ENCODE measurements around the gene CFAP77.
"Not testable (repeated sequence)": the region's sequence is repeated elsewhere in the genome, so short reads cannot be mapped to it uniquely, and the experiment has no call there.

CFAP77 gene

DNA sequence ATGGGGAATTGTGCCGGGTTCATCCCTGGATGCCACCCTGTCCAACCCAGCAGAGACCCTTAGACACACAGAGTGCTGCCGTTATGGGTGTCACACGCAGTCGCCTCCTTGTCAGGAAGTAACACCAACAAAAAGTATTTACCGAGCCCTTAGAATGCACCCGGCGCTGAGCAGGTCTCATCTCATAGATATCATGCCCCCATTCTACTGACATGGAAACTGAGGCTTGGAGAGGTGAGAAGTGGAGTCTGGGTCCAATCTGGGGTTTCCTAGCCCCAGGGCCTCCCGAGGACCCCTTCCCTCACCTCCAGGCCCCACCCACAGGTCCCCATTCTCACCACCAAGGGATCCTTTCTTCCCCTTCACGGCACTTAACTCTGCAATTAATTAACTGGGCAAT lies 135.6 kb downstream of the CFAP77 start:
- no peak for DNase-seq (ENCODE audit: low read depth in 1 of 2, low spot score in 1 of 2)

DNA sequence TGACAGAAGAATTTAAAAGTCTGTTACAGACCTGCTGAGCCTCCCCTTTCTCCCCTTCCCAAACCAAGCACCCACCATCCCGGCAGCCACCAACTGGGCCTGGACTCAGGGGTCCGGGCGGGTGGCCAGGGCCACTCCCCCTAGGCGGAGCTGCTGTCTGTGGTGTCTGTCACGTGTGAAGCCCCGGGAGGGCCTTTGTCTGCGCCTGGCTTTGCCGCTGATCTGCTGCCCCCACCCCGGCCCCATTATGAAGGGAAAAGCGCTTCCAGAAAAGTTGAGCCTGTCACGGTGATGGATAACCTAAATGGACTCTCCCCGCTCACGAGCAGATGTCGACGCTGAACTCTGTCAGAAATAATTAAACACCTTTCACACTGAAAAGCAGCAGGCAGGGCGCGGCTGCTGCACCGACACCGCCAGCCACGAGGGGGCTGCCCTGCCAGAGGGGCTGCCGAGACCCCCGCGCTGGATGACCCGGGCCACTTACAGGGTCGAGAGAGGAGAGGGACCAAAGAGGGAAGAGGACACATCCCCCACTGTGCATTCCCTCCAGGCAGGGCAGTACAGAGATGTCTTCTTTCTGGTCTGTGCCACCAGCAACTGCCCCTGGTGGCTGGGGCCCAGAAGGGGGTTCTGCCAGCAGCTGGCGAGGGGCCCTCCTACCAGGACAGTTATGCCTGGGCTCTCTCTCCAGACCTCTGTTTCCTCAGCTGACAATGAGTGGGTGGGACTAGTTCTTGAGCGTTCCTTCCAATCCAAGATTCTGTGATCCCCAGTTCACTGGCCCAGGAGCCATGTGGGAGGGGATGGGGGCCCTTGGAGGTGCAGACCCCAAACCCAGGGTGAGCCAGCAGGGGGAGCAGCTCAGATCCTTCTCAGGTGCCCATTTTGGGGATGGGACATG lies 136.4 kb downstream of the CFAP77 start:
- no peak for DNase-seq (ENCODE audit: low read depth in 1 of 2, low spot score in 1 of 2)

DNA sequence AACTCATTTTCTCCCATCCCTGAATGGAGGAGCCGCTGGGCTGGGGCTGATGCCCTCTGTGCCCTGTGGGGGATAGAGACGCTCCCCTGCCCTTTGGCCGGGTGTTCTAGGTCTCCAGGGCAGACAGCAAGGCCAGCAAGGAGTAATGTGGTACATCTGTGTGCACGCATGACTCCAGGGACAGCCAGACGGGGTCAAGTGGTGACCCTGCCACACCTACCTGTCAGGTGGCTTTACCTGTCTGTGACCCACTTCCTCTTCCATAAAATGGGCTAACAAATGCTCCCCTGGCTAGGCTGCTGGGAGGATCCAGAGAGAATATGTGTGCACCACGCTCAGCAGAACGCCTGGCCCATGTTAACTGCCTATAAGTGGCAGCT lies 137.0 kb downstream of the CFAP77 start:
- no peak for DNase-seq (ENCODE audit: low read depth in 1 of 2, low spot score in 1 of 2)

DNA sequence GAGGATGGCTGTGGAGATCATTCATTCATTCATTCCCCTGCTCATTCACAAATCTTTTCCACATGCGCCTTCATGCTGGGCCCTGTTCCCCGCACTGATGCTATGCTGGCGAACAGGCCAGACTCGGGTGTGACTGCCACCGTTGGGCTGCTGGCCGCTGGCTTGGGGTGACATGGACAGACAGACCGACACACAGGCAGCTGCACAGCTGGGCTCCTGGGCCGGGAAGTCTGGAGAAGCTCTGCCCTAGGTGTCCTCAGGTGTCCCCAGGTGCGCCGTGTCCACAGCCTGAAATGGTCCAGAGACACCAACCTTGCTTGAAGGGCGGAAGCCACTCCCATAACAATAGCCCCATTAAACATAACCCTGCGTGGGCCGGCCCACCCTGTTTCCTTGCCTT lies 137.4 kb downstream of the CFAP77 start:
- no peak for DNase-seq (ENCODE audit: low read depth in 1 of 2, low spot score in 1 of 2)

DNA sequence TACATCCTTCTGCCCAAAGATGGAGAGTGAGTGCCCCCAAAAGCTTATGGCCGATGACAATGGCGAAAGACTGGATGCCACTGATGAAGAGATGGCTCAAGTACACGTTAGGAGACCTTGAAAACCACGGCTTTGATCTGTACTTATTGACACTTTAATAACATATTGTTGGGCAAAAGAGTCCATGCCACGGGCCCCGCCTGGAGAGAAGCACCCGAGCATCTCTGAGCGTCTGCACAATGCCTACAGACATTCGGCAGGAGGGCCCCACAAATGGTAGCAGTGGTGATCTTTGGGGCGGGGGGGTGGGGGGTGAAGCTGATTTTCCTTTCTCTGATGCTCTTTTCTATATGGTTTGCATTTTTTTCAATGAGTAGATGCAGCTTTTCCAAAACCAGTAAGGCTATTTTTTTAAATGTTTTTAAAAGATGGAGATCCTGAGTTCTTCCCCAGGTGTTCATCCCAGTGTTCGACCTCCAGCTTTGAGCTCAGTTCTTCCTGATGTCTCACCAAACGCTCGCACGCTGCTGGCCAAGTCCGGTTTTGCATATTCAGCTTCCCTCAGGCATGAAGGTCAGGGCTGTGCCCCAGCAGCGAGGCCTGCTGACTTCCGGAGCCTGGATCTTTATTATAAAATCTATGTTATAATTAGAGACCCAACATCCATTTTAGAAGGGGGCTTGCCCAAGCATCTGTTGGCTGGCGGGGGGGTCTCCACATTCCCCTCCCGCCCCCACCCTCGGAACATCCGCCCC lies 138.1 kb downstream of the CFAP77 start:
- no peak for DNase-seq (ENCODE audit: low read depth in 1 of 2, low spot score in 1 of 2)

DNA sequence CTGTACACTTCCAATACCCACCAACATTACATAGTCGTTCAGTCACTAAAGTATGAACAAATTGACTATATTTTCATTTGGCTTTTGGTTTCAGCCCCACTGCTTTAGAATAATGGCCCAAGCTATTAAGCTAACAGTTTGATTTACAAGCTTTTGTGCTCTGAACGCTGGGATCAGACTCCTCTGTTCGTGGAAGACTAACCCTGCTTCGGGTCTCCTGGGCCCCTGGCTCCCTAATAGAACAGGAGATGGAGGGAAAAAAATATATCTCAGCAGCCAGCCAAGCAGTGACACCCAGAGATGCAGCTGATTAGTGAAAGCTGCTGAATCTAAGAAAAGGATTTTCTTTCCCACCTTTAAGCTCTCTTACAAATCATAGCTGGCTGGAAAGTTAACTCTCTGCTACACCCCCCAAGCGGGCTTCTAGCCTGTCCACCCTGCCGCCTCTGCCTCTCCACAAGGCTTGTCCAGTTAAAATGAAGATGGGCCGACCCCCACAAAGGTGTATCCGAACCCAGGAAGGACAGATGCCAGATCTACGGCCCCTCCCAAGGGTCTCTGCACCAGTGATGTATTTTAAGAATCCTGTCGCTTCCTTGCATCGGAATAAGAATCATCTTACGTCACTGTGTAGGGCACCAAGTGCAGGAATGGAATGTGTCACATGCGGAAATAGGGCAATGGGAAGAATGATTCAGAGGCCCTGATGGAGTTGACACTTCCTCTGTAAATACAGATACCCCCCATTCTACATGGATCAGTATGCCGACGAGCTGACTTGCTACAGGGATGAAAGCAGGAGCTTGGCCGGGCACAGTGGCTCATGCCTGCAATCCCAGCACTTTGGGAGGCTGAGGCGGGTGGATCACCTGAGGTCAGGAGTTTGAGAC lies 139.0 kb downstream of the CFAP77 start:
- no peak for DNase-seq (ENCODE audit: low read depth in 1 of 2, low spot score in 1 of 2)

DNA sequence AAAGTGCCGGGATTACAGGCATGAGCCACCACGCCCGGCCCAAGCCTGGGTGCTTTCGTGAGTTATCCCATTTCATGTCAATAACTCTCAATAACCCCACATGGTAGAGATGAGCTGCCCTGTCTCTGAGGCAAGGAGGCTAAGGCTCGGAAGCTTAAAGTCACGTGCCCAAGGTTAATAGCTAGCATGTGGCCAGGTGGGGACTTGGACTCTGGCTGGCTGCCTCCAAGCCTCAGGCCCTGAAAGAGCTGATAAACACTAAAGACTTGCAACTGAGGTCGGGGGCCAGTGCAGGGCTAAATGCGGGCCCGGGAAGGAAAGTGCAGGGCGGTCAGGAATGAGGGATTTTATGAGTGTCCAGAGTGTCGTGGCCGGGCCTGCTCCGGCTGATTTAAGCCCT lies 141.5 kb downstream of the CFAP77 start:
- no peak for DNase-seq (ENCODE audit: low read depth in 1 of 2, low spot score in 1 of 2)

DNA sequence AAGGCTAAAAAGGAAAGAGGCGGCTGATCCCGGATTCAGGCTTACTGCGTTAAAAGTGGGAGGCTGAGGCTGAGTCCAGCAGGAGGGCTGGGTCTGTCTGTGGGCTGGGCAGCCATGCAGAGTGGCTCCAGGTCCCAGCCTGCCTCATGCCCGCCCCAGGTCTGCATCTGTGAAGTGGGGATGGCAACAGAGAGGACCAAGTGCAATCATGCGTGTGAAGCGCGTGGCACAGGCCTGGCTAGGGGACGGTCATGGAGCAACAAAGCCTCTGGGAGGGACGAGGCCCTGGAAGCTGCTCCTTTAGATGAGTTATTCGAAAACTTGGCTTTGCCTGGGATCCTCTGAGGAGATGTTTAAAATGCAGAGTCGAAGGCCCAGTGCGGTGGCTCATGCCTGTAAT lies 142.0 kb downstream of the CFAP77 start:
- DNase-seq (ENCODE audit: low read depth in 1 of 2, low spot score in 1 of 2), result no peak

DNA sequence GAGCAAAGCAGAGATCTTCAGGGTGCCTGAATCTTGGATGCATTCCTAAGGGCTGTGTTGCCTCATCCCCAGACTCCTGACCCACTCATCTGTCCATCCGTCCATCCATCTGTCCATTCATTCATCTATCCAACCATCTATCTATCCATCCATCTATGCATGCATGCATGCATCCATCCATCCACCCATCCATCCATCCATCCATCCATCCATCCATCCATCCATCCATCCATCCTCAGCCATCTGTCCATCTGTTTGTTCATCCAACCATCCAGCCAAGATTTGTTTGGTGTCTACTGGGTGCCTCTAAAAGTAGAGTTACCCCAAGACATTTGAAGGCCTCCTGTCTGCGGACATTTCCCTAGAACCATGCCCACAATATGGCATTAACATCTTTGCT lies 144.7 kb downstream of the CFAP77 start:
- DNase-seq (ENCODE audit: low read depth in 1 of 2, low spot score in 1 of 2), result no peak

DNA sequence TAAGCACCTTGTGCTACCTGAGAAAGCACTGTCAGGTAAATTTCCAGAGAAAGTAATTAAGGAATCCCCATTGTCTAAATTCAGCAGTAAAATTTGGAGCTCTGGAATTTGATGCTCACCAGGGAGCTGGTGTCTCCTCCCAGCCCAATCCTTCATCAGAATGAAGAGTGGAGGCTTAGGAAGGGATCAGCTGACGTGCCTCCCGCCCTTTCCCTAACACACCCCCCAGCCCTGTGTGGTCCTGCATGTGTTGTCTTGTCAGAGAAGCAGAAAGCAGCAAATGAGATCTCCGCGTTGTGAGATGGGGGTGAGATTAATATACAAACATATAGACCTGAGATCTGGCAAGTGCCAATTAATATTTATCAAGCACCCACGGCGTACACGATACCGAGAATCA lies 145.5 kb downstream of the CFAP77 start:
- no peak for DNase-seq (ENCODE audit: low read depth in 1 of 2, low spot score in 1 of 2)

DNA sequence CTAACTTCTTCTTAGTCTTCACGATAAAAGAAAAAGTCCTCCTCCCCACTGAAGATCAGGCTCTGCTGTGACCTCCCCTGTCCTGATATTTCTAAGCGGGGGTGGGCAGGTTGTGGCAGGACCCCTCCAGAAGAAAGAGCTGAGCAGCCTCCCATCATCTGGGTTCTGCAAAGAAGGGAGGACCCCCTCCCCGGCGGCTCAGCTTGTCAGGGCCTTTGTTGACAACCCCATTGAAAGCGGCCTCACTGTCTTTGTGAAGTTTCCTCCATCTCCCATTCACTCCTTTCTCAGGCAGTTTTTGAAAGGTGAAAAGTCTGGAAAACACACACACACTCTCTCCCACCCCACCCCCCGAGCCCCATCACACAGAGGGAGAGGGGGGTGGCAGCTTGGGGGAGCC lies 146.2 kb downstream of the CFAP77 start:
- DNase-seq (ENCODE audit: low read depth in 1 of 2, low spot score in 1 of 2), result no peak

DNA sequence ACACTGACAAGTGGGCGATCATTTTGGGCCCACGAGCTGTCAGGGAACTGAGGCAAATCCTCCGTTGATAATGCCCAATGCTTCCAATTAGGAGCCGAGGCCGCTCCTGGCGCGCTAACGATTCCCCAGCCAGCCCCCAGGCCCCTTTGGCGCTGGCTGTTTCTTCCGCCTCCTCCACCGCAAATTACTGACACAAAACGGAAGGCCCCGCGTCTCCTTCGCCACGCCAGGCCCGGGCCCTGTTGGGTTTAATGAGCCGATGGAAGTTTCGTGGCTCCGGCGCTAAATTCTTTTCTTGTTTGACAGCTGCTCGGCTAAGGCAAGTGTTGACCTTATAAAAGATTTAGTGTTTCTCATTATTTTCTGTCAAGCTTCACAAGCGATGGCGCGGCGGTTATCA lies 146.7 kb downstream of the CFAP77 start:
- DNase-seq (ENCODE audit: low read depth in 1 of 2, low spot score in 1 of 2), result no peak

DNA sequence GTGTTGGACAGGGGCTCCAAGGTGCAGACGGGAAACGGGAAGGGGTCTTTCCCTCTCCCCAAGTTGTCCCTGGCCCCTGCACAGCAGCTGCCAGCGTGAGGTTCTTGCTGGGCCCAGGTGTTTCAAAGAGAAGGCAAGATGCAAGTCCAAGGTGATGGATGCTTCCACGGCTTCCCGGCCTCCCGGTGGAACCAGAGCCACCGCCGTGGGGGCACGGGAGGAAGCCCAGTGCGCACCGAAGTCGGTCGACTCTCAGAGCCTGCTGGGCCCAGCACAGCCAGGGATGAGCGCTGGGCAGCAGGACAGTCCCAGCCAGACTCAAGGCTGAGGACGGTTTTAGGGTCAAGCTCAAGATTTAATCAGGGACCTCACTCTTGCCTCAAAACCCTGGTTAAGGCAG lies 147.1 kb downstream of the CFAP77 start:
- DNase-seq (ENCODE audit: low read depth in 1 of 2, low spot score in 1 of 2), result no peak

DNA sequence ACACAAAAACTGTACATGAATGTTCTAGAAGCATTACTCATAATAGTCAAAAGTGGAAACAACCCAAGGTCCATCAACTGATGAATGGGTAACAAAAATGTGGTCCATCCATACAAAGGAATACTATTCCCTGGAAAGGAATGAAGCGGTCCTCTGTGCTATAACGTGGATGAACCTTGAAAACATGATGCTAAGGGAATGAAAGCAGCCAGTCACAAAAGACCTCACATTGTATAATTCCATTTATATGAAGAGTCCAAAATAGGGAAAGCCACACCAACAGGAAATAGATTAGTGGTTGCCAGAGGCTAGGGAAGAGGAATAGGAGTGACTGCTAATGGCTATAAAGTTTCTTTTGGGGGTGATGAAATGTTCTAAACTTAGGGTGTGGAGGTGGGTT lies 149.7 kb downstream of the CFAP77 start:
- no peak for DNase-seq (ENCODE audit: low read depth in 1 of 2, low spot score in 1 of 2)

DNA sequence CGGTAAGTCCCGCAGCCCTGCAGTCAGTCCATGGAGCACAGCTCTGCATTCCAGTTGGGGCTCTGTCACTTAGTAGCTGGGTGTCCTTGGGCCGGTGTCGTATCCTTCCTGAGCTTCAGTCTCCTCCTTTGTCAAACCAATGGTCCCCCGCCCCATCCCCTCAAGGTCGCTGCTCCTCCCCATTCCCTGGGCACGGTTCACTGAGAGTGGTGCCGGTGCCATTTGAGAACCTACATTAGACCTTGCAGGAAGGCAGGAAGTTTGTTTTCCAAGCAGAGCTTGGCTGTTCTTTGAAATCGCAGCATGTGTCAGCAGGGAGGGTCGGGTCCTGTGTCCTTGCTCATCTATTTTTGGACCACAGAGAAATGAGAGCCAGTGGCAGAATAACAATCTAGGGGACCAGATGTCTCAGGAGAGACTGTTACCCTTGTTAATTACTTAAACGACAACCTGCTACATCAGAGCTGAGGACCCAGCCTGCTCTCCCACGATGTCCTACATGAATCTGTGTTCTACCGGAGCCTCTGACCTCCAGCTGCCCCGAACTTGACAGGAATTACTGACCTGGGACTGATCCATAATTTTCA lies 150.7 kb downstream of the CFAP77 start:
- no peak for DNase-seq (ENCODE audit: low read depth in 1 of 2, low spot score in 1 of 2)

DNA sequence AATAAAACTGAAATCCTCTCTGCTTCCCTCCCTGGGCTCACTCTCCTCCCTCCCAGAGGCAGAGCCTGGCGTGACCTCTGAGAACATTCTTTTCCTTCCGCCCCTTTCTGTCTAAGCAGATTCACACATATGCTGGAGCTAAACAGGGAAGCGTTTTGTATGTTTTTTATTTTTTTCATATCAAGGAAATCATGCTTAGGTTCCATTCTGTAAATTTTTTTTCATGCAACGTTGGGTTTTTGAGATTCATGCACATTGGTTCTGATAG lies 152.2 kb downstream of the CFAP77 start:
- no peak for DNase-seq (ENCODE audit: low read depth in 1 of 2, low spot score in 1 of 2)

DNA sequence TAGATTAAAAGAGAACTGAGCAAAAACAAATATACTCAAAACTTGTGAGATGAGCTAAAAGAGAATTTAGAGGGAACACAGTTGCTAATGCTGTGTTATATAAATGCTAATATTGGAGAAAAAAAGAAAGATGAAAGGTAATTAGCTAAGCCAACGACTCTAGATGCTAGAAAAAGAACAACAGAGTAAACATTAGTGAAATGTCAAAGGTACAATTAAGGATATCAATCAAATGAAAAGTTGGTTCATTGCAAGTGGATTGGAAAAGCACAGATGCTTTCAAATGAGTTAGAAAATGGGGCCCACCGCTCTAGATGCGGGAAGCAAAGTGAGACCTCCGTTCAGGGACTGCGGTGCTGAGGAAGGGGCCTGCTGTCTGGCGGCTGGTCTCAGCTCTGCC lies 154.5 kb downstream of the CFAP77 start:
- DNase-seq (ENCODE audit: low read depth in 1 of 2, low spot score in 1 of 2), result no peak

DNA sequence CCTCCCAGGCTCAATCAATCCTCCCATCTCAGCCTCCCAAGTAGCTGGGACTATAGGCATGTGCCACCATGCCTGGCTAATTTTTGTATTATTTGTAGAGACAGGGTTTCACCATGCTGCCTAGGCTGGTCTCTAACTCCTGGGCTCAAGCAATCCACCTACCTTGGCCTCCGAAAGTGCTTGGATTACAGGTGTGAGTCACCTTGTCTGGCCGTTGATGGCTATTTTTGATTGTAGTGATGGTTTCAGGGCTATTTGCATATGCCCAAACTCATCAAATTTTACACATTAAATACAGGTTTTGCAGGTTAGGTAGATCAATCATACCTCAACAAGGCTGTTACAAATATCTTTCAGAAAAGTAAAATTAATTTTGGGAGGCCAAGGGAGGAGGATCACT lies 158.8 kb downstream of the CFAP77 start:
- not testable (repeated sequence) for DNase-seq (ENCODE audit: low read depth in 1 of 2, low spot score in 1 of 2)

DNA sequence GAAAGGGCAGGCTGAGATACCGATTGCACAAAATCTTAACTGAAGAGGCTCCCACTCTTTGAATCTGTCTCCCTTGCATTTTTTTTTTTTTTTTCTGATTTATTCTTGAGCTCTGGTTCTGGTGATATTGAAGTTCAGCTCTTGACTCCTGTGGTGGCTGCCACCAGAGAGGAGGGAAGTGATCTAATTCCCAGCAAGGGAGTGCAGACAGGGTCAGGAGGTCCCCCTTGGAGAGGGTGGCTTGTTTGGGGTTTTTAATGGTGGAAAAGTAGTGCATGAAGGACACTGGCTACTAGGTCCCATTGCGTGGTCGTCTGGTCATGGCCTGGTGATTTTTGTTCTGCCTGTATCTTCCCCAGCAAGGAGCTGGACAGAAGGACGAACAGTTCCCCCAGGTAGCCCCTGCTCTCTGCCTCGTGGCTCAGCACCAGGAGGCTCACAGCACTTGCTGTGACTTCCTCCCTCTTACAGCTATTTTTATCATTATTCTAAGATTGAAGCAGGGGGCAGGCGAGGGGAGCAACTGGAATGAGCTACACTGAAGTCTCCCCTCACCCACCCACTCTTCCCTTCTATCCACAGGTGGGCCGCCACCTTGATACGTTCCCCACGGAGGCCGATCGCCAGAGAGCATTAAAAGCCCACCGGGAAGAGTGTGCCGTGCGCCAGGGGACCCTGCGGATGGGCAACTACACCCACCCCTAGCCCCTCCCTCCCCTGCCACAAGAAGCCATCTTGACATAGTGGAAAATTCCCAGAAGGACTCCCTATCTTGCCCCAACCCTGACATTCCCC lies 162.0 kb downstream of the CFAP77 start:
- DNase-seq (ENCODE audit: low read depth in 1 of 2, low spot score in 1 of 2), result no peak

DNA sequence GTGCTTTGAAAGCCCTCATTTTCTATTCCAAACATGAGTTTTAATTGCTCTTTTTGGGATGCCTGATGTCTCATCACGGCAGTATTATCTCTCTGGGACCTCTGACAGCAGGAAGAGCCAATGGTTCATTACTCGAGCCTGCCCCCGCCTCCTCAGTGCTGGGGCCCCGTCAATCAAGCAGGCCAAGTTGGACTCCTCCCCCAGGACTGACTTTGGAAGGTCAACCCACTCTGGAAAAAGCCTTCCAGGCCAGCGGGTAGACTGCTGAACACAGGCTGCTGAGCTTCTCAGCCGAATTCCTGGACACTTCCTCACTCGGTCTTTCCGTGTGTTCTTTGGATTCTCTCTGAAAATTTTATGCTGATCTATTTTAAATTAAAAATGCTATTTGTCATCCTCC lies 162.9 kb downstream of the CFAP77 start:
- no peak for DNase-seq (ENCODE audit: low read depth in 1 of 2, low spot score in 1 of 2)
